ENCODE results near the gene PTPRD.

The PTPRD gene

GRCh38 chr9:8571643-8572042, 2041.2 kb downstream of the PTPRD start:
- no peak overlapping the region for H3K4me3 ChIP-seq (ENCODE audit: low read length)
- no peak for TF ChIP-seq ZNF274 (IDR thresholded peaks at IDR 0.05; ENCODE audit: low read depth, low read length)

GRCh38 chr9:8570776-8571175, 2042.0 kb downstream of the PTPRD start:
- H3K4me3 ChIP-seq (ENCODE audit: low read length), result no peak overlapping the region

GRCh38 chr9:8569823-8570222, 2043.0 kb downstream of the PTPRD start:
- no peak for TF ChIP-seq ZNF274 (IDR thresholded peaks at IDR 0.05; ENCODE audit: low read depth, low read length)
- no peak overlapping the region for H3K4me3 ChIP-seq (ENCODE audit: low read length)

More at GRCh38 chr9:8570776-8571175, 2042.0 kb downstream of the PTPRD start:
- TF ChIP-seq ZNF274 (IDR thresholded peaks at IDR 0.05; ENCODE audit: low read depth, low read length), result no peak

- H3K4me3 ChIP-seq (ENCODE audit: low read length), result no peak overlapping the region
- TF ChIP-seq ZNF274 (IDR thresholded peaks at IDR 0.05; ENCODE audit: low read depth, low read length), result no peak
Measured at GRCh38 chr9:8567963-8568579, 2044.7 kb downstream of the PTPRD start.

- H3K4me3 ChIP-seq (ENCODE audit: low read length), result no peak overlapping the region
- TF ChIP-seq ZNF274 (IDR thresholded peaks at IDR 0.05; ENCODE audit: low read depth, low read length), result no peak
Measured at GRCh38 chr9:8564960-8565359, 2047.8 kb downstream of the PTPRD start.

- TF ChIP-seq ZNF274 (IDR thresholded peaks at IDR 0.05; ENCODE audit: low read depth, low read length), result no peak
- H3K4me3 ChIP-seq (ENCODE audit: low read length), result no peak overlapping the region
Measured at GRCh38 chr9:8560560-8561525, 2052.0 kb downstream of the PTPRD start.

- TF ChIP-seq ZNF274 (IDR thresholded peaks at IDR 0.05; ENCODE audit: low read depth, low read length), result no peak
Measured at GRCh38 chr9:8558176-8558575, 2054.6 kb downstream of the PTPRD start.

GRCh38 chr9:8555762-8556500, 2056.9 kb downstream of the PTPRD start:
- no peak overlapping the region for H3K4me3 ChIP-seq (ENCODE audit: low read length)
- TF ChIP-seq ZNF274 (IDR thresholded peaks at IDR 0.05; ENCODE audit: low read depth, low read length), result no peak

More at GRCh38 chr9:8558176-8558575, 2054.6 kb downstream of the PTPRD start:
- H3K4me3 ChIP-seq (ENCODE audit: low read length), result no peak overlapping the region

- no peak for TF ChIP-seq ZNF274 (IDR thresholded peaks at IDR 0.05; ENCODE audit: low read depth, low read length)
- H3K4me3 ChIP-seq (ENCODE audit: low read length), result no peak overlapping the region
Measured at GRCh38 chr9:8553444-8553843, 2059.4 kb downstream of the PTPRD start.

GRCh38 chr9:8552732-8553131, 2060.1 kb downstream of the PTPRD start:
- no peak overlapping the region for H3K4me3 ChIP-seq (ENCODE audit: low read length)
- no peak for TF ChIP-seq ZNF274 (IDR thresholded peaks at IDR 0.05; ENCODE audit: low read depth, low read length)

- no peak for TF ChIP-seq ZNF274 (IDR thresholded peaks at IDR 0.05; ENCODE audit: low read depth, low read length)
- no peak overlapping the region for H3K4me3 ChIP-seq (ENCODE audit: low read length)
Measured at GRCh38 chr9:8549214-8549613, 2063.6 kb downstream of the PTPRD start.

- H3K4me3 ChIP-seq (ENCODE audit: low read length), result no peak overlapping the region
- TF ChIP-seq ZNF274 (IDR thresholded peaks at IDR 0.05; ENCODE audit: low read depth, low read length), result no peak
Measured at GRCh38 chr9:8543219-8543618, 2069.6 kb downstream of the PTPRD start.

- H3K4me3 ChIP-seq (ENCODE audit: low read length), result no peak overlapping the region
- no peak for TF ChIP-seq ZNF274 (IDR thresholded peaks at IDR 0.05; ENCODE audit: low read depth, low read length)
Measured at GRCh38 chr9:8542537-8542936, 2070.3 kb downstream of the PTPRD start.

GRCh38 chr9:8539681-8540197, 2073.1 kb downstream of the PTPRD start:
- no peak overlapping the region for H3K4me3 ChIP-seq (ENCODE audit: low read length)
- TF ChIP-seq ZNF274 (IDR thresholded peaks at IDR 0.05; ENCODE audit: low read depth, low read length), result no peak

Data from GM08714 (cell line).